ENCODE data around the gene OR51B6.

Gene OR51B6

DNA sequence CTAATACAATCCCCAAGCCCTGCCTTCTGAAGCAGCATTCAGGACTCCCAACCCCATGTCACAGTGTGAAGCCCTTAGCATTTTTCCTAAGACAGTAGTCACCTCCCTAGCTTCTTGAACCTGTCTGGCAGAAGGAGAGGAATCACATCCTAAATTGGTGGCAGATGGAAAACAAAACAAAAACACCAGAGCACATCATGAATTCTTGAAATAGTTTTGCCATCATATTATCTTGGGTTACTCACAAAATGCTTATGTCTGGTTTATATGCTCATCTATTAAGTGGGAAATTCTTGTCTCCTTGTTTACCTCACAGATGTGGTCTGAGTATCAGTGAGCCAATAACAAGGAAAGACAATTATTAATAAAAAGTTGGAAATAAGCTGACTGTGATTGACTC, 47.6 kb downstream of the OR51B6 start:
- Histone ChIP-seq H3K36me3 (replicated peaks) (no peaks in the 10 kb centered on the region), H3K27ac (no peak overlapping the region), H3K4me3 (ENCODE audit: low read depth, low read length) (no peak overlapping the region), H3K27me3 (replicated peaks) (no peaks in the 10 kb centered on the region)
- no peak for DNase-seq
- no peak for TF ChIP-seq CTCF (IDR thresholded peaks at IDR 0.05; ENCODE audit: low read depth, low read length, missing control alignments)
- in situ Hi-C loops (cut with HindIII; ENCODE audit: low pct_ligation_motif_present, low sequenced_read_pairs), result no loop called here
